GM10847 (cell line): ENCODE results near the gene ARHGAP12.

ENCODE experiments used
- POLR2A ChIP-seq: IDR thresholded peaks from 2 replicates; pipeline ENCODE4 v1.6.1; 2011; ENCODE audit not compliant: insufficient read length; ENCODE audit errors: extremely low read depth

ARHGAP12 gene

GRCh38 chr10:31759799-31760626, 168.6 kb downstream of the ARHGAP12 start:
- peak; percentile 67 for TF ChIP-seq POLR2A

DNA sequence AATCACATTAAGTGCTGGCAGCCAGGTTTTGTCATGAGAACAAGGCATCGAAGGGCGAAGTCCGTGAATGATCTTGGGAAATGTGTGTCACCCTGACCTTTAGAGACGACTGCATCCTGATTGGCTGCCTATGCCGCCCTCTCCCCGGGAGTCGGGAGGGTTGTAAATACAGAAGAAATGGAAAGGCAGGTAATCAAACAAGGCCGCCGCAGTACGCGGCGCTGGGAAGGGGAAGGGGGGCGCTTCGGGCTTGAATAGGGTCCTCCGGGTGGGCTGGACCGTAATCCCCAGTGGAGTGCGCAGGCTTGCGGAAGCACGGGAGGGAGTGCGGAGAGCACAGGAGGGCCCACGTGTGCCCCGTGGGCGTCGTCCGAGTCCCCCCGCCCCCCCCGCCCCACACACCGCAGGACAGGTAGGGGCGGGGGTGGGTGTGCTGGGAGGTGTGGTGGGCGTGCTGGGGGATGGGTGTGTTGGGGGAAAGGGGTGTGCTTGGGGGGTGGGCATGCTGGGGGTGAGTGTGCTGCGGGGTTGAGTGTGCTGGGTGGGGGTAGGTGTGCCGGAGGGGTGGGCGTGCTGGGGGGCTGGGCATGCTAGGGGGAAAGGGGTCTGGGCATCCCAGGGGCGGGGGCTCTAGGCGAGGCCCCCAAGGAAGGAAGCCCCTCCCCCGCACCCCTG, 169.4 kb downstream of the ARHGAP12 start:
- TF ChIP-seq POLR2A, result no peak

DNA sequence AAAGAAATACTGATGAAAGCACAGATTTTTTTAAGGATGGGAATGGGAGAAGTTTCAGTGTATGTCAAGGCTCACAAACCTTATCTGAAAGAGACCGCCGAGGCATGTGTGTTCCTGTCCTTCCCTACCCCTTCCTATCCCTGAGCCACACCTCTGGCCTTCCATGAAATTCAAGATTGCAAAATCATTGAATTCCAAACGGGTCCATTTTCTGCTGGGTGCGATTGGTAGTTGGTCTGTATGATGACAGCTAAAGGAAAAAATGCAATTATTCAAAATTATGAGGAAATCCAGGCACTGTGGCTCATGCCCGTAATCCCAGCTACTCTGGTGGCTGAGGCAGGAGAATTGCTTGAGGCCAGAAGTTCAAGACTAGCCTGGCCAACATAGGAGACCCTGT, 170.1 kb downstream of the ARHGAP12 start:
- TF ChIP-seq POLR2A, result no peak

DNA sequence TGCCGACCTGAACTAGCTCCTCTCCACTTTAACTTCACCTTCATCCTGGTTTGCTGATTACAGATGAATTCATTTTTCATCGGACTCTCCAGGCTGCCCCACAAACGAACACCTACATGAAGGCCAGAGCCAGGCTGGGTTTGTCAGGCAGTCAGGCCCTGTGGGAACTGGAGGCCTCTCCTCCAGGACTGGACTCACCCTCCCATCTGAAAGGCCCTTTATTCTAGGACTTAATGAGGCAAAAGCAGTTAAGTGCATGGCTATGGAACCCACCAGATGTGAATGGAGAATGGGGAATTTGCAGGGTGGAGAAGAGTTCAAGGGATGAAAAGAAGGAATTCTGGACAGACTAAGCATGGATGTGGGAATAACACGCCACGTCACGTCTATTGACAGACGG, 170.8 kb downstream of the ARHGAP12 start:
- no peak for TF ChIP-seq POLR2A

DNA sequence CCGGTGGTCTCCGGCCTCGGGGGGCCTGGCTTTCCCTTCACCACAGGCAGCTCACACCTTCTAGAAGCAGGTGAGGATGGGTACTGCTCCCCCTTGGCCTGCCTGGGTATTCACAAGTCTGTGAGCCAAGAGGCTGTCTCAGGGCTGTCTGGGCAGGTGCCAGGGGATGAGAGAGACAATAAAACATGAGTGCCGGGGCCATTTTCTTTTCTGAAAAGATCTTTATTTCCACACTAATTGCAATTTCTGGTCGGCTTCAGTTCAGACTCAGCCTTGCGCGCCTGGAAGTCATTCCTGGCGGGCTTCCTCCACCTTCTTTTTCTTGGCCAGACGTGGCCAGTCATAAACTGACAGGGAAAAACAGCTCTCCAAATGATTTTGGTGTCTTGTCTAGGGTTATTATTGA, 171.2 kb downstream of the ARHGAP12 start:
- TF ChIP-seq POLR2A, result no peak

GRCh38 chr10:31756729-31757110, 171.9 kb downstream of the ARHGAP12 start:
- no peak for TF ChIP-seq POLR2A

- TF ChIP-seq POLR2A, result no peak
Measured at GRCh38 chr10:31756101-31756728, 172.4 kb downstream of the ARHGAP12 start.
